BE2C (cell line): ENCODE results near the gene DYRK2.

Experiments used
- DNase-seq: peaks from one replicate; pipeline ENCODE4 v3.0.0-alpha.2; 2020
- H3K27me3 ChIP-seq: fragments of 250-450 bp; sonication (Bioruptor Pico); 2 replicates; pipeline ENCODE4 v1.5.1; 2020; ENCODE audit warnings: mild to moderate bottlenecking
- H3K36me3 ChIP-seq: fragments of 250-450 bp; sonication (Bioruptor Pico); 2 replicates; pipeline ENCODE4 v1.5.1; 2020; ENCODE audit warnings: mild to moderate bottlenecking
- H3K4me1 ChIP-seq: fragments of 250-450 bp; sonication (Bioruptor Pico); 2 replicates; pipeline ENCODE4 v1.5.1; 2020
- H3K4me3 ChIP-seq: 2 replicates; pipeline ENCODE4 v1.5.1; 2011; ENCODE audit warnings: low read depth, low read length
- H3K9me3 ChIP-seq: fragments of 250-450 bp; sonication (Bioruptor Pico); 2 replicates; pipeline ENCODE4 v1.5.1; 2020
- TF ChIP-seq, protein P1 (sequence below): IDR thresholded peaks from 2 replicates; pipeline ENCODE4 v1.5.1; 2012; ENCODE audit warnings: mild to moderate bottlenecking, low read depth, low read length

The DYRK2 gene

GRCh38 chr12:67676624-67677023 is 28.1 kb downstream of the DYRK2 start:
- TF ChIP-seq, protein P1, sequence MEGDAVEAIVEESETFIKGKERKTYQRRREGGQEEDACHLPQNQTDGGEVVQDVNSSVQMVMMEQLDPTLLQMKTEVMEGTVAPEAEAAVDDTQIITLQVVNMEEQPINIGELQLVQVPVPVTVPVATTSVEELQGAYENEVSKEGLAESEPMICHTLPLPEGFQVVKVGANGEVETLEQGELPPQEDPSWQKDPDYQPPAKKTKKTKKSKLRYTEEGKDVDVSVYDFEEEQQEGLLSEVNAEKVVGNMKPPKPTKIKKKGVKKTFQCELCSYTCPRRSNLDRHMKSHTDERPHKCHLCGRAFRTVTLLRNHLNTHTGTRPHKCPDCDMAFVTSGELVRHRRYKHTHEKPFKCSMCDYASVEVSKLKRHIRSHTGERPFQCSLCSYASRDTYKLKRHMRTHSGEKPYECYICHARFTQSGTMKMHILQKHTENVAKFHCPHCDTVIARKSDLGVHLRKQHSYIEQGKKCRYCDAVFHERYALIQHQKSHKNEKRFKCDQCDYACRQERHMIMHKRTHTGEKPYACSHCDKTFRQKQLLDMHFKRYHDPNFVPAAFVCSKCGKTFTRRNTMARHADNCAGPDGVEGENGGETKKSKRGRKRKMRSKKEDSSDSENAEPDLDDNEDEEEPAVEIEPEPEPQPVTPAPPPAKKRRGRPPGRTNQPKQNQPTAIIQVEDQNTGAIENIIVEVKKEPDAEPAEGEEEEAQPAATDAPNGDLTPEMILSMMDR = no peak
- H3K27me3 ChIP-seq = no peaks in the 10 kb centered on the region
- H3K36me3 ChIP-seq = no peaks in the 10 kb centered on the region
- H3K4me3 ChIP-seq = no peak overlapping the region
- DNase-seq = no peak
- no peaks in the 10 kb centered on the region for H3K9me3 ChIP-seq
- no peaks in the 10 kb centered on the region for H3K4me1 ChIP-seq

DNA sequence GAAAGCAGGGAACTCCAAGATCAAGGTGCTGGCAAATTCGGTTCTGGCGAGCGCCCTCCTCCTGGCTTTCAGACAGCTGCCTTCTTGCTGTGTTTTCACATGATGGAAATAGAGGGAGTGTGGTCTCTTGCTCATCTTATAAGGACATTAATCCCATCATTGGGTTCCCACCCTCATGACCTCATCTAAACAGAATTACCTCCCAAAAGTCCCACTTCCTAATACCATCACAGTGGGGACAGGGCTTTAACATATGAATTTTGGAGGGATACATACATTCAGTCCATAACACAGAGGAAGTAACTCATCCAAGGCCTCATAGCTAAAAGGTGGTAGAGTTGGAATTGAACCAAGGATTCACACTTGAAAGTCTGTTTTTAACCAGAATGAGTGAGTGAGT is 28.6 kb downstream of the DYRK2 start:
- DNase-seq = no peak
- TF ChIP-seq, protein P1 = no peak
- Histone ChIP-seq H3K27me3 (no peaks in the 10 kb centered on the region), H3K4me1 (no peaks in the 10 kb centered on the region), H3K9me3 (no peaks in the 10 kb centered on the region), H3K36me3 (no peaks in the 10 kb centered on the region), H3K4me3 (no peak overlapping the region)

GRCh38 chr12:67681105-67681778 is 32.7 kb downstream of the DYRK2 start:
- H3K9me3 ChIP-seq = no peaks in the 10 kb centered on the region
- H3K4me1 ChIP-seq = no peaks in the 10 kb centered on the region
- no peak for DNase-seq
- H3K4me3 ChIP-seq = no peak overlapping the region
- TF ChIP-seq, protein P1 = no peak
- H3K27me3 ChIP-seq = no peaks in the 10 kb centered on the region
- no peaks in the 10 kb centered on the region for H3K36me3 ChIP-seq

DNA sequence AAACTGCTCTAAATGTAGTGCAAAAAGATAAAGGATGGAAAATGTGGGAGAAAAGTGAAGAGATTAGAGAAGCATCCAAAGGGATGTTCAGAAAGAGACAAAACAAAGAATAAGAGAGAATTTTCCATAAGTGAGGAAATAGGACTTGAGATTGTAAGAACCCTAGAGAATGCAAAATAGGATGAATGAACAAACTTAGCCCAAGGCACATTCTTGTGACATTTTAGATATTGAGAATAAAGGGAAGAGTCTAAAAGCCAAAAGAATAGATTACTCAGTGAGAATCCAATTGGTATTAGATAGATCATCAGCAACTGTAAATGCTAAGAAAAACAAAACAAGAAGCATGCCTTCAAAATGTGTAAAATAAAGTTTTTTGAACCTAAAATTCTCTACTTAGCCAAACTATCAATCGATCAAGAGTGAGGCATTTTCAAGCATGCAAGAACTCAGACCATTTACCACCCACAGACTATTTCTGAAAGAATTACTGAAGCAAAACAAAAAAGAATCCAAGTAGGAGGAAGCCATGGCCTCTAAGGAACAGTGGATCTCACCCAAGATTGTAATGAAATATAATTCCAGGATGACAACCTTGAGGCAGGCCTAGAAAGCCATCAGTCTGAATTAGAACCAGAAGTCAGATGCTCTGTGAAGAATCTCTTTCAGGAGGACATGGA is 33.5 kb downstream of the DYRK2 start:
- no peak for DNase-seq
- TF ChIP-seq, protein P1 = no peak

DNA sequence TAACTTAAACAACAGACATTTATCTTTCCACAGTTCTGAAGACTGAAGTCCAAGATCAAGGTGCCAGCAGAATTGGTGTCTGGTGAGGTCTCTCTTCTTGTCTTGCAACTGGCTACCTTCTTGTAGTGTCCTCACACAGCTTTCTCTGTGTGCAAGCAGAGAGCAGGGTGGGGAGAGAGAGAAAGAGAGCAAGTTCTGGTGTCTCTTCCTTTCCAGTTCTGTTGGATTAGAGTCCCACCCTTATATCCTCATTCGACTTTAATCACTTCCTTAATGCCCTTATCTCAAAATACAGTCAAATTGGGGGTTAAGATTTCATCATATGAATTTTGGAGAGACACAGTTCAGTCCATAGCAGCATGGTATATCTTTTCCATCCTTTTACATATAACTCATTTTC is 40.8 kb downstream of the DYRK2 start:
- Histone ChIP-seq H3K36me3 (no peaks in the 10 kb centered on the region), H3K4me3 (no peak overlapping the region), H3K27me3 (no peaks in the 10 kb centered on the region), H3K4me1 (no peaks in the 10 kb centered on the region), H3K9me3 (no peaks in the 10 kb centered on the region)
- no peak for DNase-seq
- TF ChIP-seq, protein P1 = no peak

More for the DNA sequence above, 33.5 kb downstream of the DYRK2 start:
- Histone ChIP-seq H3K4me1 (no peaks in the 10 kb centered on the region), H3K4me3 (no peak overlapping the region), H3K9me3 (no peaks in the 10 kb centered on the region), H3K27me3 (no peaks in the 10 kb centered on the region), H3K36me3 (no peaks in the 10 kb centered on the region)

DNA sequence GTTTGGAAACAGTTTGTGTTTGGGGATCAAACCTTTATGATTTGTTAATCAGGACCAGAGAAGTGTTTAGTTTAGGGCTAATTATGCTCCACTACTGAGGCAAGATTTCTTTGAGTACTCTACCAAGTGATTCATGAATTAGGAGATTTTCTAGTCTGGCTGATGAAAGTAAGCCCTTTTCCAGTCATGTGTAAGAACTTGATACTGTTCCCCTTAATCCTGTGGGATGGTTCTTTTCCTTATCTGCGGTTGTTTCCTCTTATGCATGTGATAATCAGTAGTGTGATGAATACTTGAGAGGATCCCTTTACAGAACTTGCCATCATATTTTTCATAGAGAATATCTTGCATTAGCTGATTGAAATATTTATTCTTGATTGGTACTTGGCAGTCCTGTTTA is 42.1 kb downstream of the DYRK2 start:
- TF ChIP-seq, protein P1 = no peak
- Histone ChIP-seq H3K9me3 (no peaks in the 10 kb centered on the region), H3K4me1 (no peaks in the 10 kb centered on the region), H3K27me3 (no peaks in the 10 kb centered on the region), H3K36me3 (no peaks in the 10 kb centered on the region), H3K4me3 (no peak overlapping the region)
- no peak for DNase-seq
